ENCODE results near the gene NRM.
A peak's percentile ranks its signal among the peaks of the same experiment; 100 is the strongest.
"Not testable (repeated sequence)": the region's sequence is repeated elsewhere in the genome, so short reads cannot be mapped to it uniquely, and the experiment has no call there.

Gene NRM

DNA sequence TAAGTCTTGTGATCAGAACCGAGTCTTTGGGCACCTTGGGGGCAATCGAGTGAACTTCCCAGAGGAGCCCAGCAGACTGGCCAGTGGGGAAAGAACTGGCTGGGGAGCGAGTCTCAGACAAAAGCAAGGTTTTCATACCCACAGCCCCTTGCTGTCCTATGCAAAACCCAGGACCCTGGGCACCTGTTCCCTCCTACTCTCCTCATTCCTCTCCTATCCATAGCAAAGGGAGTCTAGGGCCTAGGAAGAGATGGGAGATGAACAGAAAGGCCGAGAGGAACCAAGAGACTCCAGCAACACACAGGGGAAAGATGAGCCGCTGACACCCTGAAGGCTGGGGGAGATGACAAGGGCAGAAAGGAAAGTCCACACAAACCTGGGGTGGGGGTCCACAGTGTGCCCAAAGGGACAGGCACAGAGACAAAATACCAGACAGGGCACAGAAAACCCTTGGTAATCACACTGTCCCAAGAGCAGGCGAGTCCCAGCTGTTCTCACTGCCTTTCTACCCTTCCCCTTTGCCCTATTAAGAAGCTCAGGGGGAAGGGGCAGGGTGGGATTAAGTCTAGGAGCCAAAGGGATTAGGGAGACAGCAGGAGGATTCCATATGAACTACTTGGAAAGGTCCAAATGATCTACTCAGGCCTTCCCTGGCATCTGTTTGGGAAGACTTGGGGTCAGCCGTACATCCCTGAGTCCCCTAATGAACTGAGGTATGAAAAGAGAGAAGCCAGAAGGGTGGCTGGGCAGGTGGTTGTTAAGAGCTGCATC lies 10.8 kb downstream of the NRM start:
- Histone ChIP-seq H3K4me1 (peaks cover 7% of the 10 kb centered on the region), H3K4me3 (ENCODE audit: low read depth, low read length) (no peak overlapping the region; the same call in 1 of the 2 replicates), H3K9me3 (no peaks in the 10 kb centered on the region), H3K27me3 (no peaks in the 10 kb centered on the region), H3K36me3 (peaks cover 49% of the 10 kb centered on the region)
- TF ChIP-seq, protein P1, sequence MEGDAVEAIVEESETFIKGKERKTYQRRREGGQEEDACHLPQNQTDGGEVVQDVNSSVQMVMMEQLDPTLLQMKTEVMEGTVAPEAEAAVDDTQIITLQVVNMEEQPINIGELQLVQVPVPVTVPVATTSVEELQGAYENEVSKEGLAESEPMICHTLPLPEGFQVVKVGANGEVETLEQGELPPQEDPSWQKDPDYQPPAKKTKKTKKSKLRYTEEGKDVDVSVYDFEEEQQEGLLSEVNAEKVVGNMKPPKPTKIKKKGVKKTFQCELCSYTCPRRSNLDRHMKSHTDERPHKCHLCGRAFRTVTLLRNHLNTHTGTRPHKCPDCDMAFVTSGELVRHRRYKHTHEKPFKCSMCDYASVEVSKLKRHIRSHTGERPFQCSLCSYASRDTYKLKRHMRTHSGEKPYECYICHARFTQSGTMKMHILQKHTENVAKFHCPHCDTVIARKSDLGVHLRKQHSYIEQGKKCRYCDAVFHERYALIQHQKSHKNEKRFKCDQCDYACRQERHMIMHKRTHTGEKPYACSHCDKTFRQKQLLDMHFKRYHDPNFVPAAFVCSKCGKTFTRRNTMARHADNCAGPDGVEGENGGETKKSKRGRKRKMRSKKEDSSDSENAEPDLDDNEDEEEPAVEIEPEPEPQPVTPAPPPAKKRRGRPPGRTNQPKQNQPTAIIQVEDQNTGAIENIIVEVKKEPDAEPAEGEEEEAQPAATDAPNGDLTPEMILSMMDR (IDR thresholded peaks at IDR 0.05; ENCODE audit: low read depth, low read length), result no peak
- no peak for DNase-seq

DNA sequence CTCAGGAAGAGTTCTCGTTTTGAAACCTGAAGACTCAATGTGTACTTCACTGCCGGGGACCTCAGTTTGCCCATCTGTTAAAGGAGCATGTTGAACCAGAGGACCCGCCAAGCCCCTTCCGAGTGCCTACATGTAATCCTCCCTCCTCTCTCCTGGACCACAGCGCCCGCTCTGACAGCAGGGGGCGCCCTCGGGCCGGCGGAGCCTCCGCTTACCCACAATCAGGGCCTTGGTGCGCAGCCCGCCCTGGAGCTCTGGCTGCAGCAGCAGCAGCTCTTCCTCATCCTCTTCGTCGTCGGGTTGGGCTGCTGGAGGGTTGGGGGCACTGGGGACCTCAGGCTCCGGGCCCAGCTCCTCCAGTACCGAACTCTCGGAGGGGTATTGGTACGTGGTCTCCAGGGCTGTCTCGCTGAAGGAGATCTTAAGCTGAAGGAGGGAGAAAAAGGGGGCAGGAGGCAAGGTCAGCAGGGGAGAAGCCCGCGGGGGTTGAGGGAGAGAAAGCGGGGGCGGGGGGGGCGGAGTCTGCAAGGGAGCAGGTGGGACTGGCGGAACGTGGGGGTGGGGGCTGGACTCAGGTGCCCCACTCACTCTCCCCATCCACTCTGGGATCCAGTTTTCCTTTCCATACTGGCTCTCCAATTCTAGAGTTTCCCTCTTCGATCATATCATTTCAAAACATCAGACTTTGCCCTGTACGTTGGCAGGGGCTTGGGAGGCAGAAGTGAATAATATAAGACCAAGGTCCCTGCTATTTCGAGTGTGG lies 11.6 kb downstream of the NRM start:
- peaks cover 49% of the 10 kb centered on the region for H3K36me3 ChIP-seq
- TF ChIP-seq, protein P1 (IDR thresholded peaks at IDR 0.05; ENCODE audit: low read depth, low read length), result peak; percentile 97
- DNase-seq, result peak; percentile 91
- H3K9me3 ChIP-seq, result no peaks in the 10 kb centered on the region
- peaks cover 5% of the 10 kb centered on the region for H3K4me1 ChIP-seq
- H3K27me3 ChIP-seq, result no peaks in the 10 kb centered on the region
- H3K4me3 ChIP-seq (ENCODE audit: low read depth, low read length), result no peak overlapping the region; the same call in 1 of the 2 replicates

DNA sequence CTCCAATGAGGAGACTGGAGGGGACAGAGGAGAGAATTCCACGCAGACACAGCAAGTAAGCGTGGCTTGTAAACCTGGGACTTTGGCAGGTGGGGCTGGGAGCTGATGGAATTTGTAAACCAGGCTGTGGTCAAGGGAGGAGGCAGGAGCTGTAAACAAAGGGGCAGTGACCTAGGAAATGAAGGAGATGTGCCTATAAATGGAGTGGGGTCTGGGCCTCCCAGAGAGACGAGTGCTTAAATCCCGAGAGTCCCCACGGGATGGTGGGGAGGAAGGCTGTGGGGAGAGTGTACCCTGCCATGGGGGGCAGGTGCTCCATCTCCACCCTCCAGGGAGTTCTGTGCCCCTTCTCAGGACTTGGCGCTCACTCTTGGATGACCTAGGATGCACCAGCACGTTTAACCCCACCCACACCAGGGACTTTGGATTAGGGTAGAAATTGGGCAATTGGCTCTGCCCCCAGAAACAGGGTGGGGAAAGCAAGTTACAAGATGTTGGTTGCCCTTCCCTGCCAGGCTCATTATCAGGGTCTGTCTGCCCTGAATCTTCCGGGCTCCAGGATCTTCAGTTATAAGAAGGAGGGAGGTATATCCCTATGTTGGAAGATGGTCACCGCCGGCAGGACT lies 14.0 kb downstream of the NRM start:
- no peaks in the 10 kb centered on the region for H3K27me3 ChIP-seq
- peaks cover 5% of the 10 kb centered on the region for H3K4me1 ChIP-seq
- H3K9me3 ChIP-seq, result no peaks in the 10 kb centered on the region
- no peak overlapping the region for H3K4me3 ChIP-seq (ENCODE audit: low read depth, low read length)
- no peak for DNase-seq
- TF ChIP-seq, protein P1 (IDR thresholded peaks at IDR 0.05; ENCODE audit: low read depth, low read length), result no peak
- H3K36me3 ChIP-seq, result peaks cover 49% of the 10 kb centered on the region

DNA sequence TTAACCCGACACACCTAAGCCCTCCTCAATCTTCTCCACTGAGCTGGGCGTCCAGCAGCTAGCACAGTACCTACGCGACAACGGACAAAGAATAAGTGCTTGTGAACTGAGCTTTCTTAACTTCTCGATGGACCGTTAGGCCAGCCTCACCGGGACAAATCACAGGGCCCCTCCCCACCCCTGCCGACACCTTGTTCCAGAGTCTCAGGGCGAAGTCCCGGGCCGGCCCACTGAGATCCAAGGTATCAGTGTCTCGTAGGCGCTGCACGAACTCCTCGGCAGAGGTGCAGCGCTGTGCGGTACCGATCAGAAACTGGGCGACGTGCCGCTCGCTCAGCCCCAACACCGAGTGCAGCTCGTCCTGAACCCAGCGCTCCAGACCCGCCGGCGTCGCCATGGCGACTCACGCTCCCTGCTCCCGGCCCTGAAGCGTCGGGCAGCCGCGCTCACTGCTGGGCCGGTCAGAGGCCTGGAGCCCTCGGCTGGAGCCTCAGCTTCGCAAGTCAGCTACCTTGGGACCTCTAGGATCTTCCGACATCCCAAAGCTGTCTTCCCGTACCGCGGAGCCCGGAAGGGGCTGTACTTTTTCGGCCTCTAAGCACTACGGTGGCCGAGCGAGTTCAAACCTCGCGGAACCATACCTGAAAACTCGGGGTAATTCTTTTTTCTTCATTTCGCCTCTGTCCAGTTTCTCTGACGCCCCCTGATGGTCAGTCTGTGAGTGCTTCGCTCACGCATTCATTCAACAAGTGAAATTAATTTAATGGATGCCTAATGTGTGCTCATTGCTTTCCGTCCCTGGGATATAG lies 18.1 kb downstream of the NRM start, which contains the start of gene DHX16:
Gene DHX16 (minus strand): TSS at position 562 of the 809 bp plus-strand sequence. CDS start 165 bp downstream, at position 397.
- H3K4me1 ChIP-seq, result no peaks in the 10 kb centered on the region
- peak within 1 kb of the TSS; percentile 94 for H3K4me3 ChIP-seq (ENCODE audit: low read depth, low read length)
- peaks cover 31% of the 10 kb centered on the region for H3K36me3 ChIP-seq
- H3K9me3 ChIP-seq, result no peaks in the 10 kb centered on the region
- DNase-seq, result peak; percentile 95
- TF ChIP-seq, protein P1 (IDR thresholded peaks at IDR 0.05; ENCODE audit: low read depth, low read length), result peak; percentile 96
- H3K27me3 ChIP-seq, result no peaks in the 10 kb centered on the region

DNA sequence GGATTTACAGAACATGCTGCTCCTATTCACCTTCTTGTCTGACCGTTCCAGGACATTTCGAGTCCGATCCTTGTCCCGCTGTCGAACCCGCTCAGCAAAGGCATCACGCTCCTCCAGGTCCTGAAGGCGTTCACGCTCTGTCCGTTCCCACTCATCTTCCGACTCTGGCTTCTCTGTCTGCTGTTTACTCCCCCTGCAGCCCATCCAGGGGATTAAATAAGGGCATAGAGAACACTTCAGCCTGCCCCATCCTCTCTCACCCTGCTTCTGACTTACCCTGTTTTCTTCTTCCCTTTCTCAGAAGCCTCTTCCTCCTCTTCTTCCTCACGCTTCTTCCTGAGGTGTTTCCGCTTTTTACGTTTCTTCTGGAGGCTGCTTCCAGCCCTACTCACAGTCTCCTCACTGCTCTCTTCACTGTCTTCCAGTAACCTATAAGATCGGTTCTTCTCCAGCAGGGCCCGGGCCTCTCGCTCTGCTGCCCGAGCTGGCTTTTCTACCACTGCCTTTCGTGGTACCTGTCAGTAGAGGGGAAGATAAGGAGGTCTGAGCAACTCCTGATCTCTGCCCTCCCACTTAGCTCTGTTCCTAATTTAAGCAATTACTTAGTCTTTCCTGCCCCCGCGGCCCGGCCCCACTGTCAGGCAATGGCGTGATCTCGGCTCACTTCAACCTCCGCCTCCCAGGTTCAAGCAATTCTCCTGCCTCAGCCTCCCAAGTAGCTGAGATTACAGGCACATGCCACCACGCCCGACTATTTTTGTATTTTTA lies 19.8 kb downstream of the NRM start:
- Histone ChIP-seq H3K4me1 (no peaks in the 10 kb centered on the region), H3K4me3 (ENCODE audit: low read depth, low read length) (no peak overlapping the region), H3K27me3 (no peaks in the 10 kb centered on the region), H3K9me3 (no peaks in the 10 kb centered on the region), H3K36me3 (peaks cover 19% of the 10 kb centered on the region)
- DNase-seq, result peak; percentile 40
- TF ChIP-seq, protein P1 (IDR thresholded peaks at IDR 0.05; ENCODE audit: low read depth, low read length), result peak; percentile 43

DNA sequence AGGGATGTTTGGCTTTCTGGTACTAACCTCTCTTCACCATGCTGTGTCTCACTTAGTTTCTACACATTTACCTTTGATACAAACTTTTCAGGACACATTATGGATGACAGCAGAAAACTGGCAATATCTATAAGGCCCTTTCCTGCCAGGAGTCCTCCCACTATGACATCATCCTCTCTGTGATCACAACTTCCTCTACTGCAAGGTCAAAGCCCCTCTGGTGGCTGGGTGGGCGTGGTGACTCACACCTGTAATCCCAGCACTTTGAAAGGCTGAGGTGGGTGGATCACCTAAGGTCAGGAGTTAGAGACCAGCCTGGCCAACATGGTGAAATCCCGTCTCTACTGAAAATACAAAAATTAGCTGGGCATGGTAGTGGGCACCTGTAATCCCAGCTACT lies 24.5 kb downstream of the NRM start:
- not testable (repeated sequence) for DNase-seq; H3K27me3 ChIP-seq; H3K4me3 ChIP-seq (ENCODE audit: low read depth, low read length); H3K9me3 ChIP-seq; H3K4me1 ChIP-seq
- H3K36me3 ChIP-seq, result peaks cover 48% of the 10 kb centered on the region
